Measurements from ENCODE around the gene IGFALS.

The IGFALS gene

GRCh38 chr16:1793578-1794220, at the start of gene IGFALS:
TSS of gene IGFALS (minus strand) at chr16:1793705. CDS start at chr16:1793652, 53 bp downstream.
- DNase-seq (ENCODE audit: low read depth in 2 of 2), result no peak

- DNase-seq (ENCODE audit: low read depth in 2 of 2), result no peak
These were observed 46.0 kb upstream of the IGFALS start for GRCh38 chr16:1839554-1839953.

- DNase-seq (ENCODE audit: low read depth in 2 of 2), result no peak
These were observed 40.6 kb upstream of the IGFALS start for GRCh38 chr16:1834096-1834495.

- DNase-seq (ENCODE audit: low read depth in 2 of 2), result no peak
These were observed 39.4 kb upstream of the IGFALS start for GRCh38 chr16:1832838-1833454.

- DNase-seq (ENCODE audit: low read depth in 2 of 2), result no peak
These were observed 37.9 kb upstream of the IGFALS start for GRCh38 chr16:1831186-1832075.

GRCh38 chr16:1830213-1830612, 36.7 kb upstream of the IGFALS start:
- no peak for DNase-seq (ENCODE audit: low read depth in 2 of 2)

- DNase-seq (ENCODE audit: low read depth in 2 of 2), result no peak
These were observed 35.3 kb upstream of the IGFALS start for GRCh38 chr16:1828645-1829410.

GRCh38 chr16:1826691-1827573, 33.4 kb upstream of the IGFALS start, which contains the start of the genes FAHD1 and HAGH:
TSS of gene FAHD1 (plus strand) at chr16:1827206. CDS start at chr16:1827239, 33 bp downstream.
TSS of gene HAGH (minus strand) at chr16:1826825. CDS start at chr16:1826787, 38 bp downstream.
- DNase-seq (ENCODE audit: low read depth in 2 of 2), result peak; percentile 75 to 86

- DNase-seq (ENCODE audit: low read depth in 2 of 2), result peak; percentile 53 to 57
These were observed 32.6 kb upstream of the IGFALS start for GRCh38 chr16:1825864-1826690.

- no peak for DNase-seq (ENCODE audit: low read depth in 2 of 2)
These were observed 31.9 kb upstream of the IGFALS start for GRCh38 chr16:1825381-1825863.

- DNase-seq (ENCODE audit: low read depth in 2 of 2), result no peak
These were observed 30.3 kb upstream of the IGFALS start for GRCh38 chr16:1823821-1824220.

- DNase-seq (ENCODE audit: low read depth in 2 of 2), result no peak
These were observed 29.3 kb upstream of the IGFALS start for GRCh38 chr16:1822801-1823200.

- no peak for DNase-seq (ENCODE audit: low read depth in 2 of 2)
These were observed 28.5 kb upstream of the IGFALS start for GRCh38 chr16:1821861-1822611.

GRCh38 chr16:1820946-1821290, 27.4 kb upstream of the IGFALS start:
- DNase-seq (ENCODE audit: low read depth in 2 of 2), result no peak

GRCh38 chr16:1820096-1820945, 26.8 kb upstream of the IGFALS start:
- no peak for DNase-seq (ENCODE audit: low read depth in 2 of 2)

- no peak for DNase-seq (ENCODE audit: low read depth in 2 of 2)
These were observed 26.1 kb upstream of the IGFALS start for GRCh38 chr16:1819611-1820010.

GRCh38 chr16:1818873-1819525, 25.5 kb upstream of the IGFALS start:
- DNase-seq (ENCODE audit: low read depth in 2 of 2), result no peak

All from stimulated activated CD8-positive, alpha-beta memory T cell treated with anti-CD3 and anti-CD28 coated beads, Interleukin-2, amount 100 ng/mL, for 48 hours (primary cell).